ENCODE results near the gene MAST4. TPM values are rescaled to one million over a fixed set of nuclear protein-coding genes. Genes with fewer than 3 reads are reported as not detected.

Gene MAST4
- total RNA-seq, 1 donor from 2014 or later: 56.9 TPM

DNA sequence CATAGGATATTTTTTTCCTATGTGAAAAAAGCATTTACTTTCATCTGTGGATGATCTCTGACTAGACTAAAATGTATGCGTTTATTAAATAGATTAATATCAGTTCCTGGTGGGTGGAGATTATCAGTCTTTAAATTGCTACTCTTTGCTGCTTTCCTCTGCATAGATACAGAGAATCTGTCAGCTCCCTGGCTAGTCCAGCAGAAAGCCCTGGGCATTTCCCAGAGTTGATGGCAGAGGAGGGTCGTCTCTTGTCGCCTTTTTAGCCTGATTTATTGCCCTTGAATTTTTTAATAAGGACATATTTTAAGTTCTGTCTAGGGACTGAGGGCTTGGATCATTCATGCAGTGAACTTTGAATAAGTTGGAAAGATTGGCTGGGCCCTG, 434.9 kb downstream of the MAST4 start:
- Histone ChIP-seq H3K27me3 (ENCODE audit: low read depth) (no peaks in the 10 kb centered on the region), H3K4me3 (no peak overlapping the region), H3K27ac (no peak overlapping the region), H3K36me3 (no peaks in the 10 kb centered on the region), H3K4me1 (peaks cover 42% of the 10 kb centered on the region), H3K9me3 (no peaks in the 10 kb centered on the region)
- TF ChIP-seq, protein P1, sequence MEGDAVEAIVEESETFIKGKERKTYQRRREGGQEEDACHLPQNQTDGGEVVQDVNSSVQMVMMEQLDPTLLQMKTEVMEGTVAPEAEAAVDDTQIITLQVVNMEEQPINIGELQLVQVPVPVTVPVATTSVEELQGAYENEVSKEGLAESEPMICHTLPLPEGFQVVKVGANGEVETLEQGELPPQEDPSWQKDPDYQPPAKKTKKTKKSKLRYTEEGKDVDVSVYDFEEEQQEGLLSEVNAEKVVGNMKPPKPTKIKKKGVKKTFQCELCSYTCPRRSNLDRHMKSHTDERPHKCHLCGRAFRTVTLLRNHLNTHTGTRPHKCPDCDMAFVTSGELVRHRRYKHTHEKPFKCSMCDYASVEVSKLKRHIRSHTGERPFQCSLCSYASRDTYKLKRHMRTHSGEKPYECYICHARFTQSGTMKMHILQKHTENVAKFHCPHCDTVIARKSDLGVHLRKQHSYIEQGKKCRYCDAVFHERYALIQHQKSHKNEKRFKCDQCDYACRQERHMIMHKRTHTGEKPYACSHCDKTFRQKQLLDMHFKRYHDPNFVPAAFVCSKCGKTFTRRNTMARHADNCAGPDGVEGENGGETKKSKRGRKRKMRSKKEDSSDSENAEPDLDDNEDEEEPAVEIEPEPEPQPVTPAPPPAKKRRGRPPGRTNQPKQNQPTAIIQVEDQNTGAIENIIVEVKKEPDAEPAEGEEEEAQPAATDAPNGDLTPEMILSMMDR (IDR thresholded peaks at IDR 0.05): no peak
- intact Hi-C loops (cut with DNase I): no loop called here
- ATAC-seq (no peak), DNase-seq (no peak)

- Histone ChIP-seq H3K27ac (no peak overlapping the region), H3K9me3 (no peaks in the 10 kb centered on the region), H3K27me3 (ENCODE audit: low read depth) (no peaks in the 10 kb centered on the region), H3K4me1 (peaks cover 42% of the 10 kb centered on the region), H3K4me3 (no peak overlapping the region), H3K36me3 (no peaks in the 10 kb centered on the region)
- intact Hi-C loops (cut with DNase I): no loop called here
- ATAC-seq (peak in 1 of 2 donors; percentile 24), DNase-seq (no peak)
- TF ChIP-seq, protein P1 (IDR thresholded peaks at IDR 0.05): no peak
Observed at GRCh38 chr5:67031692-67032091, 435.5 kb downstream of the MAST4 start.

DNA sequence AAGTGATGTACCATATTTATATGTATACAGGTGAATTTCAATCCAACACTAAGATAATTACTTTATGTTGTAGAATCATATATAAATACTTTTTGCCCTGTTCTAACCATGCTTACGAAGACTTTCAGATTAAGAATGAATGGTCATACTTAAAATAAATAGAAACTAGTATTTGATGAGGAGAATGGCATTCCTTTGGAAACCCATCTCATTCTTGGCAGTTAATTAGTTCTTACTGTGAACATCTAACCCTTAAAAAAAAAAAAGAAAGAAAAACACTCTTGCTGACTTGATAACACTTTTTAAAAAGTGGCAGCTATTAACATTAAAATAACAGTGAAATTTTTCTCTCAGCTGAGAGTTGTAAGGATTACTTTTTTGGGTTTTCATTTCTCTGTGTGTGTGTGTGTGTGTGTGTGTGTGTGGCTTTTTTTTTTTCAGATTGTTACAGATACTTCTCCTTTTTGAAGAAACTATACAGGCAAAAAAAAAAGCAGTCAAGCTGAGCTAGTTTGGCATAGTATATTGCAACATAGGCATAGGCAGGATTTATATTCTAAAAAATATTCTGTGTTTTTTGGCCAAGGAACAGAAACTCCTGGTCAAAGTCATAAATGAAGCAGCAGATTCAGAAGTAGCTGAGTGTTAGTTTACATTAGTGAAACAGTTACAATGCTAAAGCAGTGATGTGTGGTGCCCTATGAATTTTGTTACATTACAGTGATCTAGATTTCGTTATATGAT, 436.9 kb downstream of the MAST4 start:
- no peaks in the 10 kb centered on the region for H3K27me3 ChIP-seq (ENCODE audit: low read depth)
- H3K36me3 ChIP-seq: no peaks in the 10 kb centered on the region
- H3K9me3 ChIP-seq: no peaks in the 10 kb centered on the region
- no peak overlapping the region for H3K27ac ChIP-seq
- ATAC-seq (peak in 1 of 2 donors; percentile 8), DNase-seq (no peak)
- TF ChIP-seq, protein P1 (IDR thresholded peaks at IDR 0.05): no peak
- H3K4me1 ChIP-seq: peaks cover 47% of the 10 kb centered on the region
- intact Hi-C loops (cut with DNase I): no loop called here
- H3K4me3 ChIP-seq: no peak overlapping the region

DNA sequence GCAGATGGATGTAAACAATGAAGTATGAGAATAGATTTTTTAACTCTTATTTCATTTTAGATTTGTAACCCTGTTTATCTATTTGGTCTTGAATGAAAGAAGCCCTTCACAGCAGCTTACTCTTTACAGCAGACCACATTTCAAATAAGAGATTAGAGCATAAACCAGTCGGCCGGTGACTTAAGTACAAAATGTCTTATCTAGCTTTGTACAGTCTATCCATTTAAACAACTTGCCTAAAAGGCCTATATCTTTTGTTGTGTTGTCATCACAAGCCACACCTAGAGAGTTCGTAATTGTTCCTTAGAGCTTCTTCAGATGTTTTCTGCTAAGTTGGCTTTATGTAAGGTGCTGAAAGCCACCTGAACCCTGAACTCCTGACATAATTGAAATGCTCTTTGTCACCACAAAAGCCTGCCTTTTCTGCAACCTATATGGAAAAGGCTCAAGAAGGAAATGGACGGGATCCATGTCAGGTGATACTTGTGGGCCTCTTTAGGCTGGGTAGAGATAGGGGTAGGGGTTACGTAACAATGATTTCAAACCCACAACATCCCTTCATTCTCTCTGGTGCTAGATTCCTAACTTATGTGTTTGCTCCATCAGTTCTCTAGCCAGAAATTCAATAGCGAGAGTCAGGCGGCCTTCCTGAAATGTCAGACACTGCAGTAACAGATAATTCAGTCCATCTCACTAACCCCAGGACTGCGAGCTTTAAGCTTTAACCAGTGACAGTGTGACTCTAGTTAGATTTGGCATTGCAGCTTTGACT, 437.9 kb downstream of the MAST4 start:
- TF ChIP-seq, protein P1 (IDR thresholded peaks at IDR 0.05): no peak
- Histone ChIP-seq H3K4me1 (peaks cover 48% of the 10 kb centered on the region), H3K27me3 (ENCODE audit: low read depth) (no peaks in the 10 kb centered on the region), H3K9me3 (no peaks in the 10 kb centered on the region), H3K36me3 (no peaks in the 10 kb centered on the region), H3K4me3 (no peak overlapping the region), H3K27ac (no peak overlapping the region)
- ATAC-seq (peak; percentile 27 to 39), DNase-seq (no peak)
- intact Hi-C loops (cut with DNase I): no loop called here

GRCh38 chr5:67035098-67035740, 439.0 kb downstream of the MAST4 start:
- Histone ChIP-seq H3K27me3 (ENCODE audit: low read depth) (no peaks in the 10 kb centered on the region), H3K4me1 (peaks cover 47% of the 10 kb centered on the region), H3K27ac (no peak overlapping the region), H3K9me3 (no peaks in the 10 kb centered on the region), H3K36me3 (no peaks in the 10 kb centered on the region), H3K4me3 (no peak overlapping the region)
- TF ChIP-seq, protein P1 (IDR thresholded peaks at IDR 0.05): no peak
- intact Hi-C loops (cut with DNase I): no loop called here
- ATAC-seq (no peak), DNase-seq (no peak)
